Esophagus mucosa (tissue), 1 donor: ENCODE measurements around the gene ZMYM5. TPM values are rescaled to one million over a fixed set of nuclear protein-coding genes. Genes with fewer than 3 reads are reported as not detected.
A peak's percentile ranks its signal among the peaks of the same experiment; 100 is the strongest.
"Not testable (repeated sequence)": the region's sequence is repeated elsewhere in the genome, so short reads cannot be mapped to it uniquely, and the experiment has no call there.

Experiments used
- ATAC-seq: fragments of 200-7000 bp; cut with Tn5 transposase; one replicate; pipeline ENCODE4 v1.9.1; 2020
- total RNA-seq: library from RNA; stranded (reverse); gene quantifications from one replicate; pipeline ENCODE4 v1.2.4, GENCODE V29; 2023
- donor health status: DM: yes; HTN: yes; CAD: no.

The ZMYM5 gene
- total RNA-seq, result 10.7 TPM

DNA sequence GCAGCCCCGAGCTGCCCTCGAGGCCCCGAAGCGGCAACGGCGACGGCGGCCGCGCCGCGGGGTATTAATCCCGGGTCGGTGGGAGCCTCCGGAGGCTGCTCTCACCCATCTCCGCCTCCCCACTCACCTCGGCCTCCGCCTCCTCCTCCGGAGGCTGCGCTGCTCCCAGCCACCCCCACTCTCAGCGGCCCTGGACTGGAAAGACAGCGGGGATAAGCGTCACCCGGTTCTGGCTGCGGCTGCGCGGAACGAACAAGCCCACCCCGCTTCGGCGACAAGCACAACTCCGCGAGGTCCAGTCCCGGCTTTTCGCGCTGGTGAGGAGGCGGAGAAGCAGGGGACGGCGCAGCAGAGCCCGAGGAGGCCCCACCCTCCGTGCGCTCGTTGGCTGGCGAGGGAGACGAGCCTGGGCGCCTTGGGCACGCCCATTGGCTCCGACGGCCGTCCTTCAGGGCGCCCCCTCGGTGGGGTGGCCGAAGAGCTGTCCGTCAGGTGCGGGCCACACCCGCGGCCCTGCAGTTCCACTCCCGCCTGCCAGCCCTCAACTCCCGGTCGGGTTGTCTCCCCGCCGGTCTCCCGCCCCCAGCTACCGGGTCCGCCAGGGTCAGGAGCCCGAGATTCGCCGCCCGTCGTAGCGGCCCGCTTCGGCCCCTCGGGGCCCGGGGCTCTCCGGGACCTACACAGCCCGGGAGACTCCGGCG lies at the start of gene ZMYM5:
TSS of gene ZMYM5 (minus strand) at position 327 of the 701 bp plus-strand sequence. CDS start 11,469 bp downstream, outside the sequence.
- ATAC-seq, result peak; percentile 98

DNA sequence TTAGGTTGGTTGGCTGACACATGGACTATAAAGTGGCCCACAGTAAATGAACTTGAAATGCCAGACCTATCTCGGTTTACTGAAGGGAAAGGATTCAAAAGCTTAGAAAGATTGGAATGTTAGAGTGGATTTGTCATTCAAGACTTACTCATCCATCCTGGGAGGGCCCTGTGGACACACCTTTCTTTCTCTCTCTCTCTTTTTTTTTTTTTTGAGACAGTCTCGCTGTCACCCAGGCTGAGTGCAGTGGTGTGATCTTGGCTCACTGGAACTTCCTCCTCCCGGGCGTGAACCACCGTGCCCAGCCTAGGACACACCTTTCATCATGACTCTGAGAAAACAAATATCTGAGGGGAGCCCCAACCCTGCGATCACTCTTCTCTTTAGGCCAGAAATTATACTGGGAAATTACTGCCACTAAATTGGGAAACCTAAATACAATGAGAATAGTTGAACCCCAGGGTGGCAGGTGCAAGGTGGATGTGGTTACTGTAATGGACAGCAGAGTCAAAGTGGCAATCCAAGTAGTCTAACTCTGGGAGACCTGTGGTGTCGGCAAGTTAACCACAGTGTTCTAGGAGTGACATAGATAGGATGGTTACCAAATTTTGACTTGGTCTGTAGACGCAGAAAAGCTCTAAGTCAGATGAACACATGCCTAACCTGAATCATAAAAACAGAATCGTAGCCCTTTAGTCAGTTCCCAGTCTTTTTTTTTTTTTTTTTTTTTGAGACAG lies 47.1 kb upstream of the ZMYM5 start:
- ATAC-seq, result peak; percentile 97

DNA sequence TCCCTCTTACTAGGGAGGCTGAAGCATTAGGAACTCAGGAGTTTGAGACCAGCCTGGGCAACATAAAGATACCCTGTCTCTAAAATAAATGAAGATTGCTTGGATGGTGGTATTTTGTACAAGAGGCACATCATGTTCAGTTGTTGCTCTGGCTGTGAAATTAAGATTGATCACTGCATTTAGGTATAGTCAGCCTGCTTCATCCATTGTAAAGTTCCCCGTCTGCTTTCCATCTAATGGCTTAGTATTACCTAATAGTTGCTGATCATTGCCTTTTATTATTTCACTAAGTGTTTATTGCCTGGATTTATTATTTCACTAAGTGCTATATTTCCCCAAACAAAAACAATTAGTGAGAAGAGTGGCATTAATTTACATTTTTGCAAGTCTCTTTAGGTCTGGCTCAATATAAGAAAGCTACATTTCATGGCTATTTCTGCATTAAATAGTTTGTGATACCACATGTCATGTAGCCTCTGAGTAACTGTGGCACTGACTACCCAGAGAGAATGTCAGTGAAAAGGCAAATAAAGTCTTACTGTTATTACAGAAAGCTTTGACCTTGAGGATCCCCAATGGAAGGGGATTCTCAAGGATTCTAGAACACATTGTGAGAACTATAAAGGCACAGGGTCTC lies 45.0 kb upstream of the ZMYM5 start:
- ATAC-seq, result no peak

DNA sequence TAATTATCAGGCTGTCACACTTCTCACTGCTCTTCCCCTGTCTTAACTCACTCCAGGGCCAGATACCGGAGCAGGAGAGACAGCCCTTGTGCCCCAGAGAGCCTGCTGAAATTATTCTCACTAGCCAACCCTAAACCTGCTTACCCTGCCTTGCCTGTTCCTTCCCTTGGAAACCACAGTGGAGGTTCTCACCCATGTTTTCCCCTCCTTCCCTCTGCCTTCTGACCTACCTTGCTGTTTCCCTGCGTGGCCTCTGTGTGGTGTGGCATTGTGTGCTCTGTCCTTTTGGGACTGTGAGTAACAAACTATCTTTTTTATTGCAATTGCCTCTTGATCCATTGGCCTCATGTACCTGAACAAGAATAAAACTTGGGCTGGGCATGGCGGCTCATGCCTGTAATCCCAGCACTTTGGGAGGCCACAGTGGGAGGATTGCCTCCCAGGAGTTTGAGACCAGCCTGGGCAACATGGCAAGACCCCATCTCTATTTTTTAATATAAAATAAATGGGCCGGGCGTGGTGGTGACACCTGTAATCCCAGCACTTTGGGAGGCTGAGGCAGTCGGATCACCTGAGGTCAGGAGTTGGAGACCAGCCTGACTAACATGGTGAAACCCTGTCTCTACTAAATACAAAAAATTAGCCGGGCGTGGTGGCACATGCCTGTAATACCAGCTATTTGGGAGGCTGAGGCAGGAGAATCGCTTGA lies 42.2 kb upstream of the ZMYM5 start:
- ATAC-seq, result peak; percentile 83

DNA sequence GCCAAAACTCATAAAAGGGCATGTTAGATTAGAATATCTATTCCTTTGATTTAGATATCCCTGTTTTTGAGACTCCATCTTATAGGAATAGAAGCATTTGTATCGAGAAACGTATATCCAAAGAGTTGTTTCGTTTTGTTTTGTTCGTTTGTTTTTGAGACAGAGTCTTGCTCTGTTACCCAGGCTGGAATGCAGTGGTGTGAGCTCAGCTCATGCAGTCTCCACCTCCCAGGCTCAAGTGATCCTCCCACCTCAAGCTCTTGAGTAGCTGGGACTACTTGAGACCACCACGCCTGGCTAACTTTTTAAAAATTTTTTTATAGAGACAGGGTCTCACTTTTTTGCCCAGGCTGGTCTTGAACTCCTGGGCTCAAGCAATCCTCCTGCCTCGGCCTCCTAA lies 26.6 kb upstream of the ZMYM5 start:
- ATAC-seq, result no peak

DNA sequence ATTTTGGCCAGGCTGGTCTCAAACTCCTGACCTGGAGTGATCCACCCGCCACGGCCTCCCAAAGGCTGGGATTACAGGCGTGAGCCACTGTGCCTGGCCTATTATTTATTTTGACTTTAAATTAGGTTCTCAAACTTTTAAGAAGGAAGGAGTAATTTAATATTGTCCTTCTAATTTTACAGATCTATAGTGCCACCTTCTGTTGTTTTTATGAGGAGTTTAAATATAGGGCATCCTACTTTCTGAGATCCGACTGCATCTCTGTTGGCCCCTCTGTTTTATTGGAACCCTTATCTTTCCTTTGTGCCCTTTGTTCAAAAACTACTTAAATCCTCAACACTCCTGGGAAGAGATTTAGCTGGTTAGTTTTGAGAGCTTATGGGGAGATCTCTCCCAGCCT lies 25.4 kb upstream of the ZMYM5 start:
- peak; percentile 42 for ATAC-seq

DNA sequence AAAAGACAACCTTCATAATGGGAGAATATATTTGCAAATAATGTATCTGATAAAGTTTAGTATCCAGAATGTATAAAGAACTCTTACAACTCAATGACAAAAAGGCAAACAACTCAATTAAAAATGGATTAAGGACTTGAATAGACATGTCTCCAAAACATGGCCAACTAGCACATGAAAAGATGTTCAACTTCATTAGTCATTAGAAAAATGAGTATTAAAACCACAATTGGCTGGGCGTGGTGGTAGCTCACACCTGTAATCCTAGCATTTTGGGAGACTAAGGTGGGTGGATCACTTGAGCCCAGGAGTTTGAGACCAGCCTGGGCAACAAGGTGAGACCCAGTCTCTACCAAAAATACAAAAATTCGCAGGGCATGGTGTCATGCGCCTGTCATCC lies 18.8 kb upstream of the ZMYM5 start:
- ATAC-seq, result peak; percentile 93

DNA sequence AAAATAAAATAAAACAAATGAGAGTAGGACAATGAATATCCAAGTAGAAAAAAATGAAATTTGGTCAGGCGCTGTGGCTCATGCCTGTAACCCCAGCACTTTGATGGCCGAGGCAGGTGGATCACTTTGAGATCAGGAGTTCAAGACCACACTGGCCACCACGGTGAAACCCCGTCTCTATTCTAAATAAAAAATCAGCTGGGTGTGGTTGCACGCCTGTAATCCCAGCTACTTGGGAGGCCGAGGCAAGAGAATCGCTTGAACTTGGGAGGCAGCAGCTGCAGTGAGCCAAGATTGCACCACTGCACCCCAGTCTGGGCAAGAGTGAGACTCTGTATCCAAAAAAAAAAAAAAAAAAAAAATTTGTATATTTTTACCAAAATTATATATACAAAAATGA lies 18.2 kb upstream of the ZMYM5 start:
- no peak for ATAC-seq

DNA sequence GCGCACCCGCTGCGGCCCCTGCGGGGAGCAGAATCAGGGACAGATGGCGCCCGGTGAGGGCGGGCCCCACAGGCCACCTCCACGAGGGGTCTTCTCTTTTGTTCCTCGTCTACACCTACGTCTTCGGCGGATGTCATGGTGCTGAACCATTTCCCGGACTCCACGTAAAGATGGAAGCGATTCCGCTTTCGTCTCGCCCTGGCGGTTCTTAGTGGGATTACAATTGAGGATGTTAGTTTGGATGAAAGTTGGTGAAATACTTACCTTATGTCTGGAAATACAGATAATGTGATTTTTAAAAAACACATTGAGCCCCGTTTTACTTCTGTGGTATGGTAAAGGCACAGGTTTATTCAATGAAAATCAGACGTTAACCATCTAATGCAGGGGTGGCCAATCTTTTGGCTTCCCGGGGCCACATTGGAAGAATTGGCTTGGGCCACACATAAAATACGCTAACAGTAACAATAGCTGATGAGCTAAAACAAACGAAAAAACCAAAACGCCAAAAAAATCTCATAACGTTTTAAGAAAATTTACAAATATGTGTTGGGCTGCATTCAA lies 1.4 kb upstream of the ZMYM5 start:
- ATAC-seq, result no peak

DNA sequence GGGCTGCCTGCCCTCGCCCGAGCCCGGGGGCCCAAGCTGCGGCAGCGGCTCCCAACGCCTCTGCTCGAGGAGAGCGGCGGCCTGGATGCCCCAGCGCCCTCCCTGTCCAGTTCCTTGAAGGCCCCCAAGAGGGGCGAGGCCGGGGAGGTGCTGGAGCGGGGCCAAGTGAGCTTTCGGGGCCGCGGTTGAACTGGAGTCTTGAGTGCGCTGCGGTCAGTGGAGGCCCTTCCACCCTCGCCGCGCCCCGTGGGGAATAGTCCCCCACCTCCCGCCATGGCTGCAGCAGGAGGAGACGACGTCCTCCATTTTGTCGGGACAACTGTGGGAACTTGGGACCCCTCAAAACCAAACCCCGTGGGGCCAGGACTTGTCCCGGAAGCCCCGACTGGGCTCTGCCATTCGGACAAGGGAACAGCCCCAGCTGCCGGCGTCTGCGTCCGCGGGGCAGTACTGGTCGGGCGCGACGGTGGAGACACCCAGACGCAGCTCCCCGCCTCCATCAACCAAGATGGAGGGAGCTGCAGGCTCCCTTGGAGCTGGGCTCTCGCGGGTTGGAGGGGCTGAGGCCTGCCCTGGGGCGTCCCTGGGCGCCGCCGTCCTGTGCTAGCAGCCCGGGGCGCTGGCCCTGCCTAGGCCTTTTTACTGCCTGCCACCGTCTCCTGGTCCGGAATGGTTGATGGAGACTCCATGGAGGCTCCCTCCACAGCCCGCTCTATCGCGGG lies 736 bp upstream of the ZMYM5 start:
- ATAC-seq, result peak; percentile 16

DNA sequence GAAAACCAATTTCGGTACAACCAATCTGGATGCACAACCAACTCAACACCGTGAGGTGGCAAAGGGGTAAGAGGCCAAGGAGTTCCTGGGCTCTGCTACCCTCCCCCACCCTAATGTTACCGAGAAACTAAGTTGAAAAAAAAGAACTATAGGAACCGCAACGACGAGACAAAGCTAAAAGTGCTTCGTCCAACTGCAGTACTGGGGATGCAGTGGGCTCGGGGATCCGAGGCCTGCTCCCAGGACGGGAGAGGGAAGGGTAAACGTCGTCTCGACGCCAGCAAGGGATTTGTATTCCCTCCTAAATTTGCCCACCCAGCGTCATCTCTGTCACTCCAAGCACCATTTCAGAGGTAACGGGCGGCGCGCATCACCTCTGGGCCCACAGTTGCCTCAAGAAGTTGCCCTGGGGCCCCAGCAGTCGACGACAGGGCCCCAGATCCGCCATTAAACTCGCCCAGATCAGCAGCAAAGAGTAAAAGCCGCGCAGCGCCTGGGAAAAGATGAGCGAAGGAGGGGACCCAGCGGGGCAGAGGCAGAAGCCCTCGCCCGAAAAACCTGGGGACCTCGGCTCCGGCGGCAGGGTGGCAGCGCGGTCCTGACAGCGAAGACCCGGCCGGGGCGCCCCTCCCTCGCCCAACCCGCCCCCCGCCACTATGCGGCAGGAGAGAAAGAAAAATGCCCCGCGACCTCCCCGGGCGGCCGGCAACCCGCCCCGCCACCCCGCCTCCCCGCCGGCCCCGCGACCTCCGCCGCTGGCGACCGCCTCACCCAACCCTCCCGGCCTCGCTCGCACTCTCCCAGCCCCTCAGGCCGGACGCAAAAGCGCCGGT lies 752 bp downstream of the ZMYM5 start:
- ATAC-seq, result no peak

DNA sequence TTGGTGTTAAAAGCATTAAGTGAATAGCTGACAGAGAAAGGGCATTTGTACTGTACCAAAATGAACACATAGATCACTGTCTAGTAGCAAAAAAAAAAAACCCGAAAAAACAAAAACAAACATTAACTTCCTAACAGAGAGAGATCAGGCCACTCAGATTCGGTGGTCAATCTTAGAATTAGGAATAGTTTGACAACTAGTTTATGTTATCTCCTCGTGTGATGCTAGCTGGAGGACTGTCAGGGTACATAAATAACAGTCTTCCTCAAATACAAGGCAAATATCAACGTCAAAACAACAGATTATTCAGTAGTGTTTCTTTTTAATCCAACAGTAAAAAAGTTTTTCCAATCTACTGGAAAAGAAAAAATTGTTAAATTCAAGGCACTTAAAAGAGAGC lies 1.7 kb downstream of the ZMYM5 start:
- no peak for ATAC-seq

DNA sequence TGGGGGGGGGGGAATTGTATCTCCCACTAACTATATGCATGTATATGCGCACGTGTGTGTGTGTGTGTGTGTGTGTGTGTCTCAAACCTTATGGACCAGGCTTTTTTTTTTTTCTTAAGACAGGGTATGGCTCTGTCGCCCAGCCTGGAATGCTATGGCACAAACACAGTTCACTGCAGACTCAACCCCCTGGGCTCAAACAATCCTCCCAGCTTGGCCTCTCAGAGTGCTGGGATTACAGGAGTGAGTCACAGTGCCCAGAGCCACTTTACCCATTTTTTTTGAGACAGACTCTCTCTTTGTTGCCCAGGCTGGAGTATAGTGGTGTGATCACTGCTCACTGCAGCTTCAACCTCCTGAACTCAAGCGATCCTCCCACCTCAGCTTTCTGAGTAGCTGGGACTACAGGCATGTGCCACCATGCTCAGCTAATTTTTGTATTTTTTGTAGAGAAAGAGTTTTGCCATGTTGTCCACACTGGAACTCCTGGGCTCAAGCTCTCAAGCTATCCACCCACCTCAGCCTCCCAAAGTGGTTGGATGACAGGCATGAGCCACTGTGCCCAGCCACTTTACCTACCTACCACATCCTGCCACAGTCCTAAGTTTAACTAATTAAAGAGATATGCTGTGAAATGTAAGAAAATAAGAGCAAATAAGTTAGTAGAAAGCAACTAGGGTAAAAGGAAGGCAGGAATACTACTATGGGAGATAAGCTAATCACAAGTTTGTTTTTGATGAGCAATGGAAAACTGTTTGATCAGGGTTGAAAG lies 2.4 kb downstream of the ZMYM5 start:
- peak; percentile 24 for ATAC-seq

DNA sequence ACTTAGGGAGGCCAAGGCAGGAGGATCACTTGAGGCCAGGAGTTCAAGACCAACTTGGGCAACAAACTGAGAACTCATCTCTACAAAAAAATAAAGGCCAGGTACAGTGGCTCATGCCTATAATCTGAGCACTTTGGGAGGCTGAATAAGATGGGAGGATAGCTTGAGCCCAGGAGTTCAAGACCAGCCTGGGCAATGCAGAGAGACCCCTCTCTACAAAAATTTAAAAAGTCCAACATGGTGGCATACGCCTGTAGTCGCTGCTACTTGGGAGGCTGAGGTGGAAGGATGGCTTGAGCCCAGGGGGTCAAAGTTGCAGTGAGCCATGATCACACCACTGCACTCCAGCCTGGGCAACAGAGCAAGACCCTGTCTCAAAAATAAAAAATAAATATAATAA lies 5.8 kb downstream of the ZMYM5 start:
- ATAC-seq, result not testable (repeated sequence)

DNA sequence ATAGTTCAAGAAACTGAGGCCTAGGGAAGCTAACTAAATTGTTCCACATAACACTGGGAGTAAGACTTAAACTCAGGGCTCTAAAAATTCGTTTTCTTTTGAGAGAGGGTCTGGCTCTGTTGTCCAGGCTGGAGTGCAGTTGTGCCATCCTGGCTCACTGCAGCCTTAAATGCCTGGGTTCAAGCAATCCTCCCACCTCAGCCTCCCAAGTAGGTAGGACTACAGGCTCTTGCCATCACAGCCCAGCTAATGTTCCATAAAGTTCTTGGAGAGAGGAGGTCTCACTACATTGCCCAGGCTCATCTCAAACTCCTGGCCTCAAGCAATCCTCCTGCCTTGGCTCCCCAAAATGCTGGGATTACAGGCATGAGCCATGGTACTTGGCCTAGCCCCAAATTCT lies 10.7 kb downstream of the ZMYM5 start:
- ATAC-seq, result no peak

DNA sequence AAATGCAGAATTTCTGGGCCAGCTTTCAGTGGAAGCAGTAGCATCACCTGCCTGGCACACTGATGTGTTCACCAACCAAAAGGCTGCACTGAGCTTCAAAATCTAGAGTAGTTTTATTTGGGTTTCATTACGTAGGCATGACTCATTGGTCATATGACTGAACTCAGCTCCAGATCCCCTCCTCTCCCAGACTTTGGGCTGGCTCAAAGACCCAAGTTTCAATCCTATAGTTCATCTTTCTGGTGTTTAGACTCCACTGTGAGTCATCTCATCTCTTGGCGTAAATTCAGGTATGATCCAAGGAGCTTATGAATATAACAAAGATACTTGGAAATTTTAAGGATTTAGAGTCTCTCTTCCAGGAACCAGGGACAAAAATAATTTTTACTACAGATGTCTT lies 17.7 kb downstream of the ZMYM5 start:
- ATAC-seq, result peak; percentile 83

DNA sequence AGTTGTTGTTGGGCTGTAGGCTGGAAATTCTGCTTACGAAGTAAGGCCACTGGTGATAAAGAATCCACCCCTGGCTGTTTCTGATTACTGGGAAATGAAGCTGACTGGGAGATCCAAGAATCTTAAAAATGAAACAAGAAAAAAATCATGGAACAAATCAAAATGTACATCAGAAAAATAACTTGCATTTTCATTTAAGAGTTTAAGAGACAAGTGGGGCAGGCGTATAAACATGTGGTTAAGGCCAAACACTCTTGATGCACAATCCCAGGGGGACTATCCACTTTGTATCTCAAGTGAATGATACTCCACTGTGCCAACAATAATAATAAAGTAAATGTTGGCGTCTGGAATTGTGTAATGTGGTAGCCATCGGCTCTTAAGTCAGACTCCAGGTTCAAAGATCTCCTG lies 24.6 kb downstream of the ZMYM5 start:
- ATAC-seq, result no peak

DNA sequence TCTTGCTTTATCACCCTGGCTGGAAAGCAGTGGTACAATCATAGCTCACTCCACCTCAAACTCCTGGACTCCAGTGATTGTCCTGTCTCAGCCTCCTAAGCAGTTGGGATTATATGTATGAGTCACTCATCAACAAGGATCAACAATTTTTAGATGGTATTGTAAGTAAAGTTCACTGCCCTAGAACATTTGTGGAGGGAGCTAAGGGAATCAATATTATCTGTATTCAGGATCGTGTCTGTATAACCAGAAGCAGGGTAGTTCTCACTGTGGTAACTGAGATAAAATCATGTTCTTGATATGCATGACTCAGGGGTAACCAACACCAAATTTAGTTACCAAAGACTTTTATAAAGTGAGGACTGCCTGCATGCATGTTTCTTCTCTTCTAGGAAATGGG lies 27.0 kb downstream of the ZMYM5 start:
- peak; percentile 55 for ATAC-seq

DNA sequence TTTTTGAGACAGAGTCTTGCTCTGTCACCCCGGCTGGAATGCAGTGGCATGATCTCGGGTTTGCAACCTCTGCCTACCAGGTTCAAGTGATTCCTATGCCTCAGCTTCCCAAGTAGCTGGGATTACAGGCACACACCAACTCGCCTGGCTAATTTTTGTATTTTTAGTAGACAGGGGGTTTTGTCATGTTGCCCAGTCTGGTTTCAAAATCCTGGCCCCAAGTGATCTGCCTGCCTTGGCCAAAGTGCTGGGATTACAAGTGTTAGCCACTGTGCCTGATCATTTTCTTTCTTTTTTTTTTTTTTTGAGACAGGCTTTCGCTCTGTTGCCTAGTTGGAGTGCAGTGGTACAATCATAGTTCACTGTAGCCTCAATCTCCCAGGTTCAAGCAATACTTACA lies 28.7 kb downstream of the ZMYM5 start:
- ATAC-seq, result no peak

DNA sequence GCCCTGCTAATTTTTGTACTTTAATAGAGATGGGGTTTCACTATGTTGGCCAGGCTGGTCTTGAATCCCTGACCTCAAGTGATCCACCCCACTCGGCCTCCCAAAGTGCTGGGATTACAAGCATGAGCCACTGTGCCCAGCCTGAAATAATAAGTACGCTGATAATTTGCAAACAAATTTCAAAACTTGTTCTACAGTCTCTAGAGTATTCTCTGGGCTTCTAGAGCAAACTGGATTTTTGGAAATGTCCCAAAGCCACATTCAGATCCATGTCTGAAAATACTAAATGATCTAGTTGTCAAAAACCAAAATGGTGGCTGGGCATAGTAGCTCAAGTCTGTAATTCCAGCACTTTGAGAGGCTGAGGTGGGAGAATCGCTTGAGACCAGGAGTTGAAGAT lies 40.8 kb downstream of the ZMYM5 start:
- ATAC-seq, result no peak
